GM12878 (cell line): Measurements from ENCODE around the gene SLC26A8. TPM values are rescaled to one million over a fixed set of nuclear protein-coding genes. Genes with fewer than 3 reads are reported as not detected.

Experiments
- ATAC-seq: fragments of 200-7000 bp; cut with Tn5 transposase; 3 replicates; pipeline ENCODE4 v1.9.1; 2020; ENCODE audit warnings: mild to moderate bottlenecking, moderate library complexity
- BruUV-seq: library from RNA; stranded (reverse); fragments of 400-500 nt; replicated peaks from 2 replicates; lab custom pipeline; 2021; lab: Mats Ljungman, UMichigan
- CTCF ChIA-PET: fragments of 300-600 bp; sonication (Branson Sonifier 250); formaldehyde crosslinking; extraction: SDS; loops from one replicate; lab custom pipeline; 2021; ENCODE audit warnings: inconsistent platforms; lab: Yijun Ruan, JAX
- POLR2A ChIA-PET: fragments of 350-600 bp; formaldehyde crosslinking; extraction: SDS; loops from one replicate; lab custom pipeline; 2021; ENCODE audit warnings: inconsistent platforms; lab: Charles Lee
- RAD21 ChIA-PET: fragments of 300-600 bp; sonication (Branson Sonifier 250); formaldehyde crosslinking; loops from one replicate; lab custom pipeline; 2023; ENCODE audit warnings: antibody characterized with exemption; ENCODE audit not compliant: unreplicated experiment; lab: Charles Lee
- SMC1A ChIA-PET: fragments of 300-600 bp; sonication (Branson Sonifier 250); formaldehyde crosslinking; loops from one replicate; lab custom pipeline; 2023; ENCODE audit not compliant: unreplicated experiment, uncharacterized antibody; lab: Charles Lee
- DNase-seq: peaks from one replicate; pipeline ENCODE4 v3.0.0-alpha.2; 2011; ENCODE audit warnings: low read depth, low spot score
- FAIRE-seq: peaks from 3 replicates; lab custom pipeline; 2011; peaks lifted over from hg19 to GRCh38; lab: Jason Lieb, UNC
- H2AFZ ChIP-seq: 2 replicates; pipeline ENCODE4 v1.6.0; 2011; ENCODE audit warnings: low read depth, low read length, control low read depth; ENCODE audit not compliant: control insufficient read depth
- H3K27ac ChIP-seq: 2 replicates; pipeline ENCODE4 v1.5.1; 2011; ENCODE audit warnings: control low read depth; ENCODE audit not compliant: control insufficient read depth, insufficient read depth
- H3K27me3 ChIP-seq, 2 experiments: replicated peaks in 1 of 2; 2 replicates each; pipeline versions ENCODE4 v1.6.0 to v1.6.1; 2011; ENCODE audit warnings: low read length in 1 of 2; ENCODE audit not compliant: control insufficient read depth in 2 of 2, insufficient read depth in 2 of 2
- H3K36me3 ChIP-seq, 2 experiments: 2 replicates each; pipeline ENCODE4 v1.5.1; 2011; ENCODE audit warnings: low read length in 1 of 2; ENCODE audit not compliant: control insufficient read depth in 2 of 2, insufficient read depth in 2 of 2
- H3K4me1 ChIP-seq: 2 replicates; pipeline ENCODE4 v1.6.1; 2011; ENCODE audit warnings: mild to moderate bottlenecking, low read length, moderate library complexity, mixed read lengths; ENCODE audit not compliant: control insufficient read depth, insufficient read depth
- H3K4me2 ChIP-seq: 2 replicates; pipeline ENCODE4 v1.6.0; 2011; ENCODE audit warnings: control low read depth; ENCODE audit not compliant: control insufficient read depth, insufficient read depth
- H3K4me3 ChIP-seq: fragments of 200-600 bp; sonication (generic); 2 replicates; pipeline ENCODE4 v1.5.1; 2016
- H3K79me2 ChIP-seq: 2 replicates; pipeline ENCODE4 v1.6.0; 2011; ENCODE audit warnings: low read length; ENCODE audit not compliant: control insufficient read depth, insufficient read depth
- H3K9ac ChIP-seq: 2 replicates; pipeline ENCODE4 v1.8.0; 2011; ENCODE audit warnings: low read length, control low read depth, mixed read lengths; ENCODE audit not compliant: control insufficient read depth, insufficient read depth
- H3K9me3 ChIP-seq: replicated peaks from 3 replicates; pipeline ENCODE4 v1.5.1; 2011; ENCODE audit warnings: mild to moderate bottlenecking, low read length; ENCODE audit not compliant: control insufficient read depth, insufficient read depth
- H4K20me1 ChIP-seq: 2 replicates; pipeline ENCODE4 v1.6.0; 2011; ENCODE audit not compliant: control insufficient read depth, insufficient read depth
- CREM ChIP-seq: IDR thresholded peaks from 2 replicates; pipeline ENCODE4 v1.6.1; 2014; ENCODE audit warnings: antibody characterized with exemption, low read depth
- EZH2 ChIP-seq: IDR thresholded peaks from 2 replicates; pipeline ENCODE4 v1.6.1; 2012; ENCODE audit warnings: low read depth, mild to moderate bottlenecking, control low read depth, inconsistent platforms, low read length, borderline replicate concordance; ENCODE audit not compliant: control insufficient read depth
- HDAC2 ChIP-seq: fragments of 200-600 bp; sonication (generic); IDR thresholded peaks from 2 replicates; pipeline ENCODE4 v1.6.1; 2017
- HDAC6 ChIP-seq: fragments of 200-600 bp; sonication (generic); IDR thresholded peaks from one replicate; pipeline ENCODE4 v1.8.0; 2017; ENCODE audit warnings: antibody characterized with exemption; ENCODE audit not compliant: unreplicated experiment
- HDGF ChIP-seq: fragments of 450-650 bp; IDR thresholded peaks from 2 replicates; pipeline ENCODE4 v1.6.1; 2016; ENCODE audit warnings: antibody characterized with exemption
- JUND ChIP-seq: IDR thresholded peaks from 2 replicates; pipeline ENCODE4 v1.6.1; 2012; ENCODE audit warnings: low read depth, mild to moderate bottlenecking, low read length, improper control_type of control experiment, moderate library complexity
- MAX ChIP-seq: IDR thresholded peaks from 2 replicates; pipeline ENCODE4 v1.6.1; 2012; ENCODE audit warnings: low read depth, low read length, improper control_type of control experiment
- MEF2B ChIP-seq: fragments of 450-650 bp; IDR thresholded peaks from 2 replicates; pipeline ENCODE4 v1.6.1; 2018; ENCODE audit warnings: mild to moderate bottlenecking, moderate library complexity; ENCODE audit not compliant: partially characterized antibody, poor library complexity, severe bottlenecking
- MTA3 ChIP-seq: IDR thresholded peaks from 2 replicates; pipeline ENCODE4 v1.6.1; 2012; ENCODE audit warnings: low read length, inconsistent platforms, borderline replicate concordance
- NFXL1 ChIP-seq: fragments of 450-650 bp; IDR thresholded peaks from 2 replicates; pipeline ENCODE4 v1.6.1; 2017; ENCODE audit warnings: antibody characterized with exemption, mild to moderate bottlenecking, borderline replicate concordance
- NFYA ChIP-seq: IDR thresholded peaks from 2 replicates; pipeline ENCODE4 v1.6.1; 2011; ENCODE audit warnings: low read depth, mild to moderate bottlenecking, low read length, improper control_type of control experiment, borderline replicate concordance
- YY1 ChIP-seq: IDR thresholded peaks from 2 replicates; pipeline ENCODE4 v1.6.1; 2011; ENCODE audit warnings: low read depth, mild to moderate bottlenecking, low read length
- ZNF217 ChIP-seq: fragments of 450-650 bp; IDR thresholded peaks from 2 replicates; pipeline ENCODE4 v1.6.1; 2017; ENCODE audit warnings: antibody characterized with exemption, mild to moderate bottlenecking
- ZZZ3 ChIP-seq: IDR thresholded peaks from 2 replicates; pipeline ENCODE4 v1.6.1; 2011; ENCODE audit warnings: low read depth; ENCODE audit not compliant: control insufficient read depth, insufficient read length
- WGBS: methylation state at CpG from one replicate; pipeline ENCODE4 v1.1.6; 2016; ENCODE audit warnings: low lambda C conversion rate; ENCODE audit not compliant: insufficient replicate concordance, insufficient coverage; ENCODE audit errors: missing lambda C conversion rate; 5-methylcytosine and 5-hydroxymethylcytosine counted together
- in situ Hi-C: fragments of 300-500 bp; cut with MboI; formaldehyde crosslinking; loops from 9 replicates; pipeline ENCODE4 v1.14.3; 2018; ENCODE audit warnings: mixed read lengths
- intact Hi-C: fragments of 100-400 bp; cut with micrococcal nuclease; formaldehyde crosslinking; loops from one replicate; pipeline ENCODE4 v1.14.2; 2022; ENCODE audit not compliant: unreplicated experiment
- polyA plus RNA-seq, 11 experiments: library from polyadenylated mRNA; depleted of rRNA in 4 of 11; unstranded in 6 of 11; stranded (reverse) in 5 of 11; fragments of >200 nt; fragmentation: Nextera tagmentation in 4 of 11; fragmentation: Illumina TruSeq in 1 of 11; extraction: Ambion mirVana in 4 of 11; extraction: Trizol in 1 of 11; gene quantifications; 1 replicate in 1 of 11; 2 replicates in 10 of 11; pipeline versions ENCODE4 v1.2.1 to v1.2.3, GENCODE V29; 2011 to 2016; ENCODE audit warnings: inconsistent platforms in 2 of 11, missing spikeins in 2 of 11, low read depth in 1 of 11
- total RNA-seq, 4 experiments: library from RNA; depleted of rRNA in 3 of 4; stranded (reverse); fragments of >200 nt in 3 of 4; fragmentation: Illumina TruSeq in 1 of 4; extraction: Trizol in 1 of 4; gene quantifications; 2 replicates each; pipeline versions ENCODE4 v1.2.1 to v1.2.3, GENCODE V29; 2013 to 2021
- TF ChIP-seq, protein P1 (sequence below): IDR thresholded peaks from 2 replicates; pipeline ENCODE4 v1.6.1; 2012; ENCODE audit warnings: mild to moderate bottlenecking, low read depth, low read length

Gene SLC26A8
- total and polyA plus RNA-seq, 10 of the 15 experiments (the other 5 are each of a cell fraction or from before 2014, with no cell fraction given), result 0.09 to 0.95 (median 0.27) TPM; not detected in 2

DNA sequence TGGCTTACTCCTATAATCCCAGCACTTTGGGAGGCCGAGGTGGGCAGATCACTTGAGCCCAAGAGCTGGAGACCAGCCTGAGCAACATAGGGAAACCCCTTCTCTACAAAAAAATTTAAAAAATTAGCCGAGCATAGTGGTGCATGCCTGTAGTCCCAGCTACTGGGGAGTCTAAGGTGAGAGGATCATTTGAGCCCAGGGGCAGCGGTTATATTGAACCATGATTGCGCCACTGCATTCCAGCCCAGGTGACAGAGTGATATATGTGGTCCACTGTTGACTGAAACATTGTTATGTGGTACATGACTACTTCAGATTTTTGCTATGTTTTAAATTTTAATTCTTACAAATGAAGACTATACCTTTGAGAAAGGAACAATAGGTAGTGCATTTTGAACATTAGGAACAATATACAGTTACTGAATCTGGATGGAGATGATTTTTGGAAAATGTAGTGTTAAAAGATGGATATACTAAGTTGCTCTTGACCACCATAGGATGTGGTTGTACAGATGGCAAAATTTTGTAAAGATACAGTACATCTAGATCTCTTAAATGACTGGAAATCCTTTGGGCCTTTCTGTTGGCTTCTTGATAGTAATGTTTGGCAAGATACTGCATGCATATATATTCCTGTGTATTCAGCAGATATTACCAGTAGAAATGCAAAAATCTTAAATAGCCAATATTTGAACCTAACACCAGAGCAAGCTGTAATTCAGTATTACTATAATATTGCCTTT is 39.0 kb upstream of the SLC26A8 start (continued):
- TF ChIP-seq NFXL1 (no peak), MAX (no peak), ZZZ3 (no peak), CREM (no peak), JUND (no peak)
- TF ChIP-seq, protein P1, sequence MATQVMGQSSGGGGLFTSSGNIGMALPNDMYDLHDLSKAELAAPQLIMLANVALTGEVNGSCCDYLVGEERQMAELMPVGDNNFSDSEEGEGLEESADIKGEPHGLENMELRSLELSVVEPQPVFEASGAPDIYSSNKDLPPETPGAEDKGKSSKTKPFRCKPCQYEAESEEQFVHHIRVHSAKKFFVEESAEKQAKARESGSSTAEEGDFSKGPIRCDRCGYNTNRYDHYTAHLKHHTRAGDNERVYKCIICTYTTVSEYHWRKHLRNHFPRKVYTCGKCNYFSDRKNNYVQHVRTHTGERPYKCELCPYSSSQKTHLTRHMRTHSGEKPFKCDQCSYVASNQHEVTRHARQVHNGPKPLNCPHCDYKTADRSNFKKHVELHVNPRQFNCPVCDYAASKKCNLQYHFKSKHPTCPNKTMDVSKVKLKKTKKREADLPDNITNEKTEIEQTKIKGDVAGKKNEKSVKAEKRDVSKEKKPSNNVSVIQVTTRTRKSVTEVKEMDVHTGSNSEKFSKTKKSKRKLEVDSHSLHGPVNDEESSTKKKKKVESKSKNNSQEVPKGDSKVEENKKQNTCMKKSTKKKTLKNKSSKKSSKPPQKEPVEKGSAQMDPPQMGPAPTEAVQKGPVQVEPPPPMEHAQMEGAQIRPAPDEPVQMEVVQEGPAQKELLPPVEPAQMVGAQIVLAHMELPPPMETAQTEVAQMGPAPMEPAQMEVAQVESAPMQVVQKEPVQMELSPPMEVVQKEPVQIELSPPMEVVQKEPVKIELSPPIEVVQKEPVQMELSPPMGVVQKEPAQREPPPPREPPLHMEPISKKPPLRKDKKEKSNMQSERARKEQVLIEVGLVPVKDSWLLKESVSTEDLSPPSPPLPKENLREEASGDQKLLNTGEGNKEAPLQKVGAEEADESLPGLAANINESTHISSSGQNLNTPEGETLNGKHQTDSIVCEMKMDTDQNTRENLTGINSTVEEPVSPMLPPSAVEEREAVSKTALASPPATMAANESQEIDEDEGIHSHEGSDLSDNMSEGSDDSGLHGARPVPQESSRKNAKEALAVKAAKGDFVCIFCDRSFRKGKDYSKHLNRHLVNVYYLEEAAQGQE, result no peak

GRCh38 chr6:36062247-36062646 is 37.8 kb upstream of the SLC26A8 start:
- no peak for FAIRE-seq
- Histone ChIP-seq H3K36me3 (peaks cover 0 to 11% of the 10 kb centered on the region in 2 experiments; a peak in 3 of 4 replicates), H3K9me3 (no peaks in the 10 kb centered on the region), H2AFZ (no peak overlapping the region), H3K4me3 (no peak overlapping the region), H3K4me2 (no peak overlapping the region), H3K9ac (no peak overlapping the region), H3K27ac (no peak overlapping the region), H3K27me3 (no peaks in the 10 kb centered on the region), H4K20me1 (no peaks in the 10 kb centered on the region), H3K4me1 (peaks cover 3% of the 10 kb centered on the region; the same call in 1 of the 2 replicates), H3K79me2 (peaks cover 15% of the 10 kb centered on the region)
- POLR2A ChIA-PET, result interaction anchor here (1.0 kb wide), 1 partner anchor 33 kb away, joined by 3 read pairs; no protein-coding TSS in a partner anchor
- RAD21 ChIA-PET, result no interaction called here
- TF ChIP-seq NFYA, result no peak
- TF ChIP-seq, protein P1, result no peak
- TF ChIP-seq HDGF, result no peak
- no peak for TF ChIP-seq ZZZ3
- TF ChIP-seq HDAC6, result no peak
- no peak for TF ChIP-seq ZNF217
- no peak for TF ChIP-seq YY1
- TF ChIP-seq EZH2, result no peak
- TF ChIP-seq MTA3, result no peak
- no peak for TF ChIP-seq HDAC2
- no peak for TF ChIP-seq MEF2B
- SMC1A ChIA-PET, result no interaction called here
- 100% methylated on average over 2 of the region's 2 CpGs for WGBS
- no TSS peak for BruUV-seq
- CTCF ChIA-PET, result interaction anchor here (1.1 to 1.5 kb wide), 2 partner anchors 33 to 35 kb away, joined by 3 read pairs; partner anchors contain the start of gene MAPK14
- in situ Hi-C loops, result no loop called here
- no peak for DNase-seq
- no peak for ATAC-seq
- intact Hi-C loops, result no loop called here
